OCI-LY1 (cell line): ENCODE data around the gene SAP30L.

Experiments
- H2AFZ ChIP-seq: fragments of 200-600 bp; sonication (generic), shearing (Covaris generic); 2 replicates; pipeline ENCODE4 v1.6.0; 2014; ENCODE audit warnings: antibody characterized with exemption, mild to moderate bottlenecking, low read length
- H3F3A ChIP-seq: fragments of 200-600 bp; sonication (generic), shearing (Covaris generic); 2 replicates; pipeline ENCODE4 v1.6.0; 2014; ENCODE audit warnings: mild to moderate bottlenecking, antibody characterized with exemption, low read length, moderate library complexity; ENCODE audit not compliant: insufficient read depth
- H3K27ac ChIP-seq: fragments of 200-600 bp; sonication (generic); 2 replicates; pipeline ENCODE4 v1.5.1; 2014; ENCODE audit warnings: low read length, mixed run types, mild to moderate bottlenecking, low read depth; ENCODE audit not compliant: poor library complexity, severe bottlenecking
- H3K27me3 ChIP-seq: fragments of 200-600 bp; sonication (generic); 2 replicates; pipeline ENCODE4 v1.6.0; 2014; ENCODE audit warnings: antibody characterized with exemption, mild to moderate bottlenecking, low read length, moderate library complexity; ENCODE audit not compliant: insufficient read depth
- H3K36me3 ChIP-seq: fragments of 200-600 bp; sonication (generic); 2 replicates; pipeline ENCODE4 v1.6.1; 2014; ENCODE audit warnings: mild to moderate bottlenecking, antibody characterized with exemption, low read length, moderate library complexity, mixed read lengths; ENCODE audit not compliant: insufficient read depth
- H3K4me1 ChIP-seq: fragments of 200-600 bp; sonication (generic); 2 replicates; pipeline ENCODE4 v1.5.1; 2014; ENCODE audit warnings: mild to moderate bottlenecking, low read length, moderate library complexity; ENCODE audit not compliant: insufficient read depth, severe bottlenecking
- H3K4me2 ChIP-seq: fragments of 200-600 bp; sonication (generic), shearing (Covaris generic); 2 replicates; pipeline ENCODE4 v1.6.1; 2014; ENCODE audit warnings: low read length
- H3K4me3 ChIP-seq: fragments of 200-600 bp; sonication (generic); 2 replicates; pipeline ENCODE4 v1.5.1; 2014; ENCODE audit warnings: low read length, low read depth, mild to moderate bottlenecking, mixed read lengths; ENCODE audit not compliant: poor library complexity, severe bottlenecking
- H3K79me2 ChIP-seq: fragments of 200-600 bp; shearing (Covaris generic); 2 replicates; pipeline ENCODE4 v1.6.1; 2016; ENCODE audit warnings: mixed run types, low read length, mixed read lengths; ENCODE audit not compliant: insufficient read depth
- H3K9ac ChIP-seq: fragments of 200-600 bp; sonication (generic), shearing (Covaris generic); 2 replicates; pipeline ENCODE4 v1.6.1; 2014; ENCODE audit warnings: mild to moderate bottlenecking, low read length, mixed read lengths
- H3K9me2 ChIP-seq: fragments of 200-600 bp; sonication (generic), shearing (Covaris generic); 2 replicates; pipeline ENCODE4 v1.6.1; 2014; ENCODE audit warnings: low read depth, mild to moderate bottlenecking, low read length, mixed read lengths
- H3K9me3 ChIP-seq: fragments of 200-600 bp; shearing (Covaris generic); 2 replicates; pipeline ENCODE4 v1.6.1; 2014; ENCODE audit warnings: low read length, mixed read lengths
- H4K20me1 ChIP-seq: fragments of 200-600 bp; sonication (generic), shearing (Covaris generic); 2 replicates; pipeline ENCODE4 v1.6.0; 2016; ENCODE audit warnings: mild to moderate bottlenecking, low read length; ENCODE audit not compliant: insufficient read depth
- EZH2 ChIP-seq: fragments of 200-600 bp; sonication (generic), shearing (Covaris generic); IDR thresholded peaks from 2 replicates; pipeline ENCODE4 v1.8.0; 2017; ENCODE audit warnings: borderline replicate concordance, mixed run types, mild to moderate bottlenecking, antibody characterized with exemption, low read length, moderate library complexity, mixed read lengths
- TF ChIP-seq, protein P1 (sequence below): fragments of 200-600 bp; sonication (generic), shearing (Covaris generic); IDR thresholded peaks from 2 replicates; pipeline ENCODE4 v1.5.1; 2017; ENCODE audit warnings: mild to moderate bottlenecking, antibody characterized with exemption, low read length, moderate library complexity, mixed read lengths

The SAP30L gene

DNA sequence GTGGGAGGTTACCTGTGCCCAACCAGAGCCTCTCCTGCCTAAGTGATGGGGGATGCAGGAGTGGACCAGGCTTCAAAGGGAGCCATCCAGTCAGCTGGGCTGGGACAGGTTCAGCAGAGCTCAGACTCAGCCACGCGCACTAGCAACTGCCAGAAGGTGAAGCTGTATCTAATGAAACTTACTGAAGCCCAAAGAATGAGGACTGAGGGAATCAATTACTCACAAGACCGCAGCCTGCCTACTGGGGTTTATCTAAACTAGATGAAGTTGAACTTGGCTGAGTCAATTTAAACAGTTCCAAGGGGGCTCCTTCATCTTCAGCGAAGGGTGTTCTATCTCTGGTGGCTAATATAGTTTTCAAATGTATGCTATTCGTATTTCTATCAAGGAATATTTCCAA is 20.9 kb downstream of the SAP30L start:
- no peak overlapping the region for H2AFZ ChIP-seq
- H4K20me1 ChIP-seq: no peaks in the 10 kb centered on the region
- H3K79me2 ChIP-seq: no peaks in the 10 kb centered on the region
- H3K27me3 ChIP-seq: no peaks in the 10 kb centered on the region
- no peaks in the 10 kb centered on the region for H3K36me3 ChIP-seq
- TF ChIP-seq, protein P1, sequence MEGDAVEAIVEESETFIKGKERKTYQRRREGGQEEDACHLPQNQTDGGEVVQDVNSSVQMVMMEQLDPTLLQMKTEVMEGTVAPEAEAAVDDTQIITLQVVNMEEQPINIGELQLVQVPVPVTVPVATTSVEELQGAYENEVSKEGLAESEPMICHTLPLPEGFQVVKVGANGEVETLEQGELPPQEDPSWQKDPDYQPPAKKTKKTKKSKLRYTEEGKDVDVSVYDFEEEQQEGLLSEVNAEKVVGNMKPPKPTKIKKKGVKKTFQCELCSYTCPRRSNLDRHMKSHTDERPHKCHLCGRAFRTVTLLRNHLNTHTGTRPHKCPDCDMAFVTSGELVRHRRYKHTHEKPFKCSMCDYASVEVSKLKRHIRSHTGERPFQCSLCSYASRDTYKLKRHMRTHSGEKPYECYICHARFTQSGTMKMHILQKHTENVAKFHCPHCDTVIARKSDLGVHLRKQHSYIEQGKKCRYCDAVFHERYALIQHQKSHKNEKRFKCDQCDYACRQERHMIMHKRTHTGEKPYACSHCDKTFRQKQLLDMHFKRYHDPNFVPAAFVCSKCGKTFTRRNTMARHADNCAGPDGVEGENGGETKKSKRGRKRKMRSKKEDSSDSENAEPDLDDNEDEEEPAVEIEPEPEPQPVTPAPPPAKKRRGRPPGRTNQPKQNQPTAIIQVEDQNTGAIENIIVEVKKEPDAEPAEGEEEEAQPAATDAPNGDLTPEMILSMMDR: no peak
- TF ChIP-seq EZH2: no peak
- H3F3A ChIP-seq: no peaks in the 10 kb centered on the region
- no peaks in the 10 kb centered on the region for H3K4me1 ChIP-seq
- H3K9me3 ChIP-seq: no peaks in the 10 kb centered on the region
- no peak overlapping the region for H3K27ac ChIP-seq
- no peak overlapping the region for H3K4me3 ChIP-seq
- H3K4me2 ChIP-seq: no peak overlapping the region
- no peak overlapping the region for H3K9ac ChIP-seq
- H3K9me2 ChIP-seq: no peaks in the 10 kb centered on the region

DNA sequence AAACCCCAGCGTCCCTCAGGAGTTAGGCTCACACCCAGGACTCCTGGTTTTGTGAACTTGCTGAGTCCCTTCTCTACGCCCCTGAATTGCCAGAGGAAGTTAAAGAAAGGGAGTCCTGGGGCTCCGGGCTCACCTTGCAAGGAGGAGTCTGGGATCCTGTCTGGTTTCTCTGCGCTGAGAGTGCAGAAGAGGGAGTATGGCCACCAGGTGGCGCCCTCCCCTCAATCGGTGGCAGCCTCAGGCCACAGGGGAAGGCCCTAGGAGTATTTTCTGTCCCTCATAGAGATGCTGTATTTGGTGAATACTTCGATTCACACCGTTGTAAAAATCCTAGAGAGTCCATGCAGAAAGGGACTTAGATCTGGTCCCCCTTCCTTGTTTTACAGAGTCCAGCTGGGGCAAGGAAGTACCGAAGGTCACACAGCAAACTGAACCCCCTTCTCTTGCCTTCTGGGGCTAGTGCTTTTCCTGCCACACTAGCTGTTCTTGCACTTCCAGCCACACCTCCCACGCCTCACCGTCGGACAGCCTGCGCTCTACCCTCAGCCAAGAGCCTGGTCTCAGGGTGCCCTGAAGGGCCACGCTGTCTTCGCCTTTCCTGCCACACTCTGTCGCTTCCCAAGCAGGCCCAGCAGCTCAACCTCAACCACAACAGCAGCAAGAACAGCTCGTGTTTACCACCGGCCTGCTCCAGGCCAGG is 22.0 kb downstream of the SAP30L start:
- H3K9ac ChIP-seq: no peak overlapping the region
- H3K4me2 ChIP-seq: no peak overlapping the region
- no peaks in the 10 kb centered on the region for H4K20me1 ChIP-seq
- H3K36me3 ChIP-seq: no peaks in the 10 kb centered on the region
- no peaks in the 10 kb centered on the region for H3K79me2 ChIP-seq
- no peak overlapping the region for H3K27ac ChIP-seq
- H2AFZ ChIP-seq: no peak overlapping the region
- no peaks in the 10 kb centered on the region for H3K9me2 ChIP-seq
- no peaks in the 10 kb centered on the region for H3K4me1 ChIP-seq
- H3K9me3 ChIP-seq: no peaks in the 10 kb centered on the region
- H3K27me3 ChIP-seq: no peaks in the 10 kb centered on the region
- no peak overlapping the region for H3K4me3 ChIP-seq
- TF ChIP-seq, protein P1: peak; percentile 91
- no peak for TF ChIP-seq EZH2
- H3F3A ChIP-seq: no peaks in the 10 kb centered on the region

DNA sequence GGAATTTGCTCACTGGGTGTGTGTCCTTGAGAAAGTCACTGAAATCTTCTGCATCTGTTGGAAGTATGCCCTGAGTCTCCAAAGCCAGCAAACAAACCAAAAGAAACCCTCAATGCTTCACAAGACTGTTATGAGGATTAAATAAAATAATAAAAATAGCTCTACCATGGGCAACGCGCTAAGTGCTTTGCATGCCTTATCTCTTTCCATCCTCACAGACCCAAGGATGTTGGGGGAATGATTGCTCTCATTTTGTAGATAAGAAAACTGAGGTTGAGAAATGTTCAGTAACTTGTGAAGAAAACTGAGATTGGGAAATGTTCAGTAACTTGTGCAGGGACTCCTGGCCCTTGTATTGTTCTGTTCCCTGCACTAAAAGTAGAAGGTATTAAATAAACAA is 24.3 kb downstream of the SAP30L start:
- no peak overlapping the region for H3K4me3 ChIP-seq
- no peaks in the 10 kb centered on the region for H3K36me3 ChIP-seq
- no peak overlapping the region for H3K4me2 ChIP-seq
- no peak overlapping the region for H3K27ac ChIP-seq
- H3K27me3 ChIP-seq: no peaks in the 10 kb centered on the region
- no peaks in the 10 kb centered on the region for H3F3A ChIP-seq
- no peaks in the 10 kb centered on the region for H3K79me2 ChIP-seq
- no peaks in the 10 kb centered on the region for H4K20me1 ChIP-seq
- no peaks in the 10 kb centered on the region for H3K4me1 ChIP-seq
- TF ChIP-seq EZH2: no peak
- TF ChIP-seq, protein P1: no peak
- no peaks in the 10 kb centered on the region for H3K9me3 ChIP-seq
- no peak overlapping the region for H2AFZ ChIP-seq
- H3K9ac ChIP-seq: no peak overlapping the region
- no peaks in the 10 kb centered on the region for H3K9me2 ChIP-seq
